Activated naive CD4-positive, alpha-beta T cell treated with anti-CD3 and anti-CD28 coated beads, Interleukin-2, amount 50 U/mL, for 72 hours (primary cell): ENCODE data around the gene UBASH3B. TPM values are rescaled to one million over a fixed set of nuclear protein-coding genes. Genes with fewer than 3 reads are reported as not detected.
"Not testable (repeated sequence)": the region's sequence is repeated elsewhere in the genome, so short reads cannot be mapped to it uniquely, and the experiment has no call there.

Experiments
- ATAC-seq, 2 donors: fragments of 150-1000 bp; cut with Tn5 transposase; 2 replicates each; pipeline ENCODE4 v1.10.0; 2021; ENCODE audit warnings: mild to moderate bottlenecking in 2 of 2, moderate library complexity in 2 of 2
- DNase-seq, 2 donors: peaks; one replicate each; pipeline ENCODE4 v3.0.0; 2021 to 2022; ENCODE audit warnings: low spot score in 2 of 2
- H3K27ac Mint-ChIP-seq, 2 donors: one replicate each; pipeline ENCODE4 v1.8.0; 2022; ENCODE audit warnings: mild to moderate bottlenecking in 2 of 2, mixed read lengths in 2 of 2
- H3K36me3 Mint-ChIP-seq, 2 donors: one replicate each; pipeline ENCODE4 v1.8.0; 2022; ENCODE audit warnings: mixed read lengths in 2 of 2
- H3K9me3 Mint-ChIP-seq, 2 donors: one replicate each; pipeline ENCODE4 v1.8.0; 2022; ENCODE audit warnings: mixed read lengths in 2 of 2
- total RNA-seq, 2 donors: library from RNA; stranded (reverse); gene quantifications; one replicate each; pipeline ENCODE4 v1.2.3, GENCODE V29; 2022

The UBASH3B gene
- total RNA-seq, 2 donors from 2014 or later: 11.6 to 26.0 TPM

GRCh38 chr11:122809866-122810265 is 154.3 kb downstream of the UBASH3B start:
- no peak for DNase-seq
- Mint-ChIP-seq H3K27ac (no peak overlapping the region), H3K36me3 (peaks cover 0 to 1% of the 10 kb centered on the region in 2 donors)

GRCh38 chr11:122811721-122812120 is 156.2 kb downstream of the UBASH3B start:
- Mint-ChIP-seq H3K9me3 (no peaks in the 10 kb centered on the region), H3K36me3 (no peaks in the 10 kb centered on the region), H3K27ac (peak overlapping the region in 1 of 2 donors; percentile 54)
- no peak for ATAC-seq
- DNase-seq: no peak

More at GRCh38 chr11:122809866-122810265, 154.3 kb downstream of the UBASH3B start:
- no peaks in the 10 kb centered on the region for H3K9me3 Mint-ChIP-seq
- no peak for ATAC-seq

- Mint-ChIP-seq H3K36me3 (no peaks in the 10 kb centered on the region), H3K9me3 (peaks cover 0 to 4% of the 10 kb centered on the region in 2 donors), H3K27ac (peak overlapping the region in 1 of 2 donors; percentile 54)
- DNase-seq: no peak
- no peak for ATAC-seq
These were observed 157.1 kb downstream of the UBASH3B start for GRCh38 chr11:122812638-122813037.

- peaks cover 0 to 4% of the 10 kb centered on the region in 2 donors for H3K9me3 Mint-ChIP-seq
- ATAC-seq (no peak), DNase-seq (no peak)
- H3K36me3 Mint-ChIP-seq: no peaks in the 10 kb centered on the region
- no peak overlapping the region for H3K27ac Mint-ChIP-seq
These were observed 157.8 kb downstream of the UBASH3B start for GRCh38 chr11:122813176-122813893.

GRCh38 chr11:122813894-122814270 is 158.4 kb downstream of the UBASH3B start:
- peaks cover 2 to 4% of the 10 kb centered on the region in 2 donors for H3K36me3 Mint-ChIP-seq
- no peak for DNase-seq
- H3K27ac Mint-ChIP-seq: no peak overlapping the region
- peaks cover 0 to 8% of the 10 kb centered on the region in 2 donors for H3K9me3 Mint-ChIP-seq
- ATAC-seq: no peak

- H3K36me3 Mint-ChIP-seq: peaks cover 7 to 8% of the 10 kb centered on the region in 2 donors
- DNase-seq: no peak
- no peak for ATAC-seq
- no peak overlapping the region for H3K27ac Mint-ChIP-seq
- H3K9me3 Mint-ChIP-seq: peaks cover 2 to 11% of the 10 kb centered on the region in 2 donors
These were observed 158.9 kb downstream of the UBASH3B start for GRCh38 chr11:122814401-122814800.

GRCh38 chr11:122815900-122816299 is 160.4 kb downstream of the UBASH3B start:
- Mint-ChIP-seq H3K36me3 (peaks cover 11 to 20% of the 10 kb centered on the region in 2 donors), H3K9me3 (peaks cover 8 to 20% of the 10 kb centered on the region in 2 donors), H3K27ac (no peak overlapping the region)
- DNase-seq (no peak), ATAC-seq (no peak)

- DNase-seq (no peak), ATAC-seq (no peak)
- Mint-ChIP-seq H3K36me3 (peaks cover 11 to 27% of the 10 kb centered on the region in 2 donors), H3K9me3 (peaks cover 8 to 26% of the 10 kb centered on the region in 2 donors), H3K27ac (no peak overlapping the region)
These were observed 161.4 kb downstream of the UBASH3B start for GRCh38 chr11:122816761-122817520.

- peaks cover 8 to 35% of the 10 kb centered on the region in 2 donors for H3K9me3 Mint-ChIP-seq
- DNase-seq (no peak), ATAC-seq (no peak)
- no peak overlapping the region for H3K27ac Mint-ChIP-seq
- H3K36me3 Mint-ChIP-seq: peaks cover 11 to 38% of the 10 kb centered on the region in 2 donors
These were observed 164.6 kb downstream of the UBASH3B start for GRCh38 chr11:122820158-122820557.

- Mint-ChIP-seq H3K9me3 (peaks cover 8 to 38% of the 10 kb centered on the region in 2 donors), H3K27ac (no peak overlapping the region), H3K36me3 (peaks cover 16 to 43% of the 10 kb centered on the region in 2 donors)
- no peak for ATAC-seq
- DNase-seq: no peak
These were observed 165.6 kb downstream of the UBASH3B start for GRCh38 chr11:122821169-122821568.

GRCh38 chr11:122822241-122822640 is 166.7 kb downstream of the UBASH3B start:
- H3K27ac Mint-ChIP-seq: no peak overlapping the region
- H3K36me3 Mint-ChIP-seq: peaks cover 20 to 46% of the 10 kb centered on the region in 2 donors
- H3K9me3 Mint-ChIP-seq: peaks cover 8 to 36% of the 10 kb centered on the region in 2 donors
- DNase-seq (no peak), ATAC-seq (peak in 1 of 2 donors; percentile 76)

- H3K36me3 Mint-ChIP-seq: peaks cover 20 to 45% of the 10 kb centered on the region in 2 donors
- no peak for DNase-seq
- peaks cover 8 to 36% of the 10 kb centered on the region in 2 donors for H3K9me3 Mint-ChIP-seq
- no peak for ATAC-seq
- no peak overlapping the region for H3K27ac Mint-ChIP-seq
These were observed 168.0 kb downstream of the UBASH3B start for GRCh38 chr11:122823564-122823963.

GRCh38 chr11:122829371-122829770 is 173.8 kb downstream of the UBASH3B start:
- H3K27ac Mint-ChIP-seq, ATAC-seq, DNase-seq: not testable (repeated sequence)
- H3K9me3 Mint-ChIP-seq: peaks cover 0 to 11% of the 10 kb centered on the region in 2 donors
- H3K36me3 Mint-ChIP-seq: peaks cover 9 to 17% of the 10 kb centered on the region in 2 donors

GRCh38 chr11:122832297-122832696 is 176.8 kb downstream of the UBASH3B start:
- peak overlapping the region in 1 of 2 donors; percentile 53 for H3K27ac Mint-ChIP-seq
- DNase-seq, ATAC-seq, H3K36me3 Mint-ChIP-seq, H3K9me3 Mint-ChIP-seq: not testable (repeated sequence)

GRCh38 chr11:122832721-122833470 is 177.4 kb downstream of the UBASH3B start:
- ATAC-seq (no peak), DNase-seq (no peak)
- Mint-ChIP-seq H3K27ac (peak overlapping the region; percentile 16 to 53), H3K9me3 (peaks cover 5 to 7% of the 10 kb centered on the region in 2 donors), H3K36me3 (no peaks in the 10 kb centered on the region)

GRCh38 chr11:122833846-122834464 is 178.4 kb downstream of the UBASH3B start:
- no peak for DNase-seq
- ATAC-seq: no peak
- no peak overlapping the region for H3K27ac Mint-ChIP-seq
- H3K36me3 Mint-ChIP-seq: no peaks in the 10 kb centered on the region
- H3K9me3 Mint-ChIP-seq: peaks cover 5 to 7% of the 10 kb centered on the region in 2 donors
